Measurements from ENCODE around the gene LNX1.

The LNX1 gene

GRCh38 chr4:53545273-53545672 is 46.0 kb downstream of the LNX1 start:
- H3K36me3 Mint-ChIP-seq = no peaks in the 10 kb centered on the region
- H3K9me3 Mint-ChIP-seq (ENCODE audit: low read depth) = peaks cover 6% of the 10 kb centered on the region
- H3K4me1 Mint-ChIP-seq (ENCODE audit: low read depth) = no peaks in the 10 kb centered on the region
- H3K4me3 Mint-ChIP-seq = no peak overlapping the region
- H3K27ac Mint-ChIP-seq = no peak overlapping the region
- peaks cover 15% of the 10 kb centered on the region for H3K27me3 Mint-ChIP-seq

GRCh38 chr4:53543561-53543960 is 47.7 kb downstream of the LNX1 start:
- no peaks in the 10 kb centered on the region for H3K4me1 Mint-ChIP-seq (ENCODE audit: low read depth)
- H3K36me3 Mint-ChIP-seq = no peaks in the 10 kb centered on the region
- peaks cover 14% of the 10 kb centered on the region for H3K27me3 Mint-ChIP-seq
- no peak overlapping the region for H3K27ac Mint-ChIP-seq
- H3K9me3 Mint-ChIP-seq (ENCODE audit: low read depth) = peaks cover 3% of the 10 kb centered on the region
- no peak overlapping the region for H3K4me3 Mint-ChIP-seq

GRCh38 chr4:53541577-53542206 is 49.6 kb downstream of the LNX1 start:
- H3K27me3 Mint-ChIP-seq = peaks cover 17% of the 10 kb centered on the region
- no peak overlapping the region for H3K4me3 Mint-ChIP-seq
- H3K4me1 Mint-ChIP-seq (ENCODE audit: low read depth) = no peaks in the 10 kb centered on the region
- H3K36me3 Mint-ChIP-seq = no peaks in the 10 kb centered on the region
- H3K27ac Mint-ChIP-seq = no peak overlapping the region
- H3K9me3 Mint-ChIP-seq (ENCODE audit: low read depth) = no peaks in the 10 kb centered on the region

GRCh38 chr4:53538756-53539155 is 52.5 kb downstream of the LNX1 start:
- H3K36me3 Mint-ChIP-seq = no peaks in the 10 kb centered on the region
- no peak overlapping the region for H3K4me3 Mint-ChIP-seq
- no peaks in the 10 kb centered on the region for H3K4me1 Mint-ChIP-seq (ENCODE audit: low read depth)
- H3K27ac Mint-ChIP-seq = no peak overlapping the region
- no peaks in the 10 kb centered on the region for H3K9me3 Mint-ChIP-seq (ENCODE audit: low read depth)
- peaks cover 20% of the 10 kb centered on the region for H3K27me3 Mint-ChIP-seq

GRCh38 chr4:53537606-53538005 is 53.7 kb downstream of the LNX1 start:
- Mint-ChIP-seq H3K36me3 (no peaks in the 10 kb centered on the region), H3K4me3 (no peak overlapping the region), H3K27ac (no peak overlapping the region), H3K4me1 (ENCODE audit: low read depth) (no peaks in the 10 kb centered on the region), H3K27me3 (peaks cover 16% of the 10 kb centered on the region), H3K9me3 (ENCODE audit: low read depth) (no peaks in the 10 kb centered on the region)

- no peaks in the 10 kb centered on the region for H3K4me1 Mint-ChIP-seq (ENCODE audit: low read depth)
- no peaks in the 10 kb centered on the region for H3K36me3 Mint-ChIP-seq
- H3K9me3 Mint-ChIP-seq (ENCODE audit: low read depth) = no peaks in the 10 kb centered on the region
- H3K4me3 Mint-ChIP-seq = no peak overlapping the region
- no peak overlapping the region for H3K27ac Mint-ChIP-seq
- peaks cover 11% of the 10 kb centered on the region for H3K27me3 Mint-ChIP-seq
Measured at GRCh38 chr4:53536328-53536727, 55.0 kb downstream of the LNX1 start.

- no peaks in the 10 kb centered on the region for H3K4me1 Mint-ChIP-seq (ENCODE audit: low read depth)
- no peaks in the 10 kb centered on the region for H3K9me3 Mint-ChIP-seq (ENCODE audit: low read depth)
- peaks cover 11% of the 10 kb centered on the region for H3K27me3 Mint-ChIP-seq
- no peak overlapping the region for H3K27ac Mint-ChIP-seq
- H3K36me3 Mint-ChIP-seq = no peaks in the 10 kb centered on the region
- no peak overlapping the region for H3K4me3 Mint-ChIP-seq
Measured at GRCh38 chr4:53535567-53535966, 55.7 kb downstream of the LNX1 start.

GRCh38 chr4:53534684-53535083 is 56.6 kb downstream of the LNX1 start:
- Mint-ChIP-seq H3K36me3 (no peaks in the 10 kb centered on the region), H3K4me3 (no peak overlapping the region), H3K4me1 (ENCODE audit: low read depth) (no peaks in the 10 kb centered on the region), H3K27me3 (peaks cover 11% of the 10 kb centered on the region), H3K27ac (no peak overlapping the region), H3K9me3 (ENCODE audit: low read depth) (no peaks in the 10 kb centered on the region)

GRCh38 chr4:53532521-53532920 is 58.8 kb downstream of the LNX1 start:
- Mint-ChIP-seq H3K36me3 (no peaks in the 10 kb centered on the region), H3K27ac (no peak overlapping the region), H3K4me3 (no peak overlapping the region), H3K9me3 (ENCODE audit: low read depth) (no peaks in the 10 kb centered on the region), H3K27me3 (peaks cover 11% of the 10 kb centered on the region), H3K4me1 (ENCODE audit: low read depth) (no peaks in the 10 kb centered on the region)

- Mint-ChIP-seq H3K4me1 (ENCODE audit: low read depth) (no peaks in the 10 kb centered on the region), H3K27me3 (peaks cover 9% of the 10 kb centered on the region)
Measured at GRCh38 chr4:53531585-53532224, 59.6 kb downstream of the LNX1 start.

GRCh38 chr4:53529025-53529424 is 62.3 kb downstream of the LNX1 start:
- H3K27ac Mint-ChIP-seq = no peak overlapping the region
- no peak overlapping the region for H3K4me3 Mint-ChIP-seq
- no peaks in the 10 kb centered on the region for H3K9me3 Mint-ChIP-seq (ENCODE audit: low read depth)
- no peaks in the 10 kb centered on the region for H3K36me3 Mint-ChIP-seq
- no peaks in the 10 kb centered on the region for H3K4me1 Mint-ChIP-seq (ENCODE audit: low read depth)
- peaks cover 13% of the 10 kb centered on the region for H3K27me3 Mint-ChIP-seq

More at GRCh38 chr4:53531585-53532224, 59.6 kb downstream of the LNX1 start:
- H3K4me3 Mint-ChIP-seq = no peak overlapping the region
- no peak overlapping the region for H3K27ac Mint-ChIP-seq
- H3K9me3 Mint-ChIP-seq (ENCODE audit: low read depth) = no peaks in the 10 kb centered on the region
- H3K36me3 Mint-ChIP-seq = no peaks in the 10 kb centered on the region

- no peak overlapping the region for H3K4me3 Mint-ChIP-seq
- no peaks in the 10 kb centered on the region for H3K4me1 Mint-ChIP-seq (ENCODE audit: low read depth)
- no peaks in the 10 kb centered on the region for H3K9me3 Mint-ChIP-seq (ENCODE audit: low read depth)
- H3K36me3 Mint-ChIP-seq = no peaks in the 10 kb centered on the region
- H3K27ac Mint-ChIP-seq = no peak overlapping the region
- H3K27me3 Mint-ChIP-seq = peaks cover 13% of the 10 kb centered on the region
Measured at GRCh38 chr4:53527930-53528329, 63.4 kb downstream of the LNX1 start.

- H3K9me3 Mint-ChIP-seq (ENCODE audit: low read depth) = no peaks in the 10 kb centered on the region
- no peaks in the 10 kb centered on the region for H3K4me1 Mint-ChIP-seq (ENCODE audit: low read depth)
- H3K4me3 Mint-ChIP-seq = no peak overlapping the region
- no peaks in the 10 kb centered on the region for H3K36me3 Mint-ChIP-seq
- peaks cover 13% of the 10 kb centered on the region for H3K27me3 Mint-ChIP-seq
- no peak overlapping the region for H3K27ac Mint-ChIP-seq
Measured at GRCh38 chr4:53527326-53527725, 64.0 kb downstream of the LNX1 start.

GRCh38 chr4:53522334-53522733 is 69.0 kb downstream of the LNX1 start:
- no peak overlapping the region for H3K27ac Mint-ChIP-seq
- no peaks in the 10 kb centered on the region for H3K9me3 Mint-ChIP-seq (ENCODE audit: low read depth)
- H3K4me3 Mint-ChIP-seq = no peak overlapping the region
- no peaks in the 10 kb centered on the region for H3K4me1 Mint-ChIP-seq (ENCODE audit: low read depth)
- H3K27me3 Mint-ChIP-seq = peaks cover 15% of the 10 kb centered on the region
- H3K36me3 Mint-ChIP-seq = no peaks in the 10 kb centered on the region

GRCh38 chr4:53520116-53520515 is 71.2 kb downstream of the LNX1 start:
- H3K4me3 Mint-ChIP-seq = no peak overlapping the region
- no peaks in the 10 kb centered on the region for H3K36me3 Mint-ChIP-seq
- H3K9me3 Mint-ChIP-seq (ENCODE audit: low read depth) = no peaks in the 10 kb centered on the region
- H3K4me1 Mint-ChIP-seq (ENCODE audit: low read depth) = no peaks in the 10 kb centered on the region
- peaks cover 13% of the 10 kb centered on the region for H3K27me3 Mint-ChIP-seq
- H3K27ac Mint-ChIP-seq = no peak overlapping the region

GRCh38 chr4:53518807-53519206 is 72.5 kb downstream of the LNX1 start:
- Mint-ChIP-seq H3K27me3 (peaks cover 11% of the 10 kb centered on the region), H3K4me1 (ENCODE audit: low read depth) (no peaks in the 10 kb centered on the region), H3K36me3 (no peaks in the 10 kb centered on the region), H3K27ac (no peak overlapping the region), H3K9me3 (ENCODE audit: low read depth) (no peaks in the 10 kb centered on the region), H3K4me3 (no peak overlapping the region)

All from activated naive CD8-positive, alpha-beta T cell (primary cell).